ENCODE data around the gene SHANK1. TPM values are rescaled to one million over a fixed set of nuclear protein-coding genes. Genes with fewer than 3 reads are reported as not detected.

SHANK1 gene
- total and polyA plus RNA-seq, 2 experiments from 2014 or later = 0.58 to 2.7 TPM

- in situ Hi-C loops (cut with MboI) = no loop called here
- Histone ChIP-seq H3K4me1 (ENCODE audit: insufficient read depth) (no peaks in the 10 kb centered on the region), H3K36me3 (ENCODE audit: low read depth) (no peaks in the 10 kb centered on the region), H3K4me2 (ENCODE audit: unreplicated experiment) (no peak overlapping the region), H3K9me2 (ENCODE audit: insufficient read depth) (no peaks in the 10 kb centered on the region), H2AFZ (no peak overlapping the region), H3K27ac (no peak overlapping the region), H4K20me1 (ENCODE audit: insufficient read depth) (no peaks in the 10 kb centered on the region), H3K79me2 (ENCODE audit: insufficient read depth) (no peaks in the 10 kb centered on the region), H3F3A (ENCODE audit: insufficient read depth) (no peaks in the 10 kb centered on the region), H3K9me3 (ENCODE audit: low read depth) (no peaks in the 10 kb centered on the region), H3K4me3 (no peak overlapping the region), H3K27me3 (replicated peaks; ENCODE audit: insufficient read depth) (no peaks in the 10 kb centered on the region), H3K9ac (no peak overlapping the region)
- WGBS, 2 experiments (ENCODE audit: low coverage in 1 of 2, low lambda C conversion rate in 2 of 2, missing lambda C conversion rate in 2 of 2) = 50 to 61% methylated on average over 5 of the region's 5 CpGs
- TF ChIP-seq EZH2phosphoT487 (IDR thresholded peaks at IDR 0.05; ENCODE audit: insufficient read depth, low read depth) (no peak), EZH2 (IDR thresholded peaks at IDR 0.05; ENCODE audit: insufficient read depth, poor library complexity, severe bottlenecking) (no peak)
- no peak for DNase-seq
Measured at GRCh38 chr19:50706387-50706786, 13.2 kb downstream of the SHANK1 start.

GRCh38 chr19:50705422-50706019, 14.1 kb downstream of the SHANK1 start:
- in situ Hi-C loops (cut with MboI) = no loop called here
- WGBS, 2 experiments (ENCODE audit: low coverage in 1 of 2, low lambda C conversion rate in 2 of 2, missing lambda C conversion rate in 2 of 2) = 23 to 25% methylated on average over 9 of the region's 9 CpGs
- Histone ChIP-seq H3K36me3 (ENCODE audit: low read depth) (no peaks in the 10 kb centered on the region), H3F3A (ENCODE audit: insufficient read depth) (no peaks in the 10 kb centered on the region), H3K9me2 (ENCODE audit: insufficient read depth) (no peaks in the 10 kb centered on the region), H3K9ac (no peak overlapping the region), H3K4me2 (ENCODE audit: unreplicated experiment) (no peak overlapping the region), H3K4me1 (ENCODE audit: insufficient read depth) (no peaks in the 10 kb centered on the region), H2AFZ (no peak overlapping the region), H3K4me3 (no peak overlapping the region), H3K79me2 (ENCODE audit: insufficient read depth) (no peaks in the 10 kb centered on the region), H3K27ac (no peak overlapping the region), H3K27me3 (replicated peaks; ENCODE audit: insufficient read depth) (no peaks in the 10 kb centered on the region), H4K20me1 (ENCODE audit: insufficient read depth) (no peaks in the 10 kb centered on the region), H3K9me3 (ENCODE audit: low read depth) (no peaks in the 10 kb centered on the region)
- TF ChIP-seq EZH2phosphoT487 (IDR thresholded peaks at IDR 0.05; ENCODE audit: insufficient read depth, low read depth) (no peak), EZH2 (IDR thresholded peaks at IDR 0.05; ENCODE audit: insufficient read depth, poor library complexity, severe bottlenecking) (no peak)
- DNase-seq = peak; percentile 88

GRCh38 chr19:50703915-50704796, 15.4 kb downstream of the SHANK1 start:
- Histone ChIP-seq H4K20me1 (ENCODE audit: insufficient read depth) (no peaks in the 10 kb centered on the region), H2AFZ (no peak overlapping the region), H3K9ac (no peak overlapping the region), H3K27me3 (replicated peaks; ENCODE audit: insufficient read depth) (no peaks in the 10 kb centered on the region), H3K27ac (no peak overlapping the region), H3K4me1 (ENCODE audit: insufficient read depth) (no peaks in the 10 kb centered on the region), H3K79me2 (ENCODE audit: insufficient read depth) (no peaks in the 10 kb centered on the region), H3K9me2 (ENCODE audit: insufficient read depth) (no peaks in the 10 kb centered on the region), H3K4me3 (no peak overlapping the region), H3K4me2 (ENCODE audit: unreplicated experiment) (no peak overlapping the region), H3F3A (ENCODE audit: insufficient read depth) (no peaks in the 10 kb centered on the region), H3K9me3 (ENCODE audit: low read depth) (no peaks in the 10 kb centered on the region), H3K36me3 (ENCODE audit: low read depth) (no peaks in the 10 kb centered on the region)
- 52 to 62% methylated on average over 18 to 22 of the region's 22 CpGs for WGBS, 2 experiments (ENCODE audit: low coverage in 1 of 2, low lambda C conversion rate in 2 of 2, missing lambda C conversion rate in 2 of 2)
- no peak for DNase-seq
- no peak for TF ChIP-seq EZH2phosphoT487 (IDR thresholded peaks at IDR 0.05; ENCODE audit: insufficient read depth, low read depth)
- TF ChIP-seq EZH2 (IDR thresholded peaks at IDR 0.05; ENCODE audit: insufficient read depth, poor library complexity, severe bottlenecking) = no peak
- in situ Hi-C loops (cut with MboI) = no loop called here

GRCh38 chr19:50702871-50703829, 16.5 kb downstream of the SHANK1 start:
- WGBS, 2 experiments (ENCODE audit: low coverage in 1 of 2, low lambda C conversion rate in 2 of 2, missing lambda C conversion rate in 2 of 2) = 67 to 74% methylated on average over 22 to 39 of the region's 47 CpGs
- H2AFZ ChIP-seq = no peak overlapping the region

More at GRCh38 chr19:50702871-50703829, 16.5 kb downstream of the SHANK1 start:
- Histone ChIP-seq H3K27ac (no peak overlapping the region), H3K9me3 (ENCODE audit: low read depth) (no peaks in the 10 kb centered on the region), H3K79me2 (ENCODE audit: insufficient read depth) (no peaks in the 10 kb centered on the region), H3K9ac (no peak overlapping the region), H3K27me3 (replicated peaks; ENCODE audit: insufficient read depth) (no peaks in the 10 kb centered on the region), H3K4me1 (ENCODE audit: insufficient read depth) (no peaks in the 10 kb centered on the region), H3K36me3 (ENCODE audit: low read depth) (no peaks in the 10 kb centered on the region), H4K20me1 (ENCODE audit: insufficient read depth) (no peaks in the 10 kb centered on the region), H3K4me2 (ENCODE audit: unreplicated experiment) (no peak overlapping the region), H3K9me2 (ENCODE audit: insufficient read depth) (no peaks in the 10 kb centered on the region), H3F3A (ENCODE audit: insufficient read depth) (no peaks in the 10 kb centered on the region), H3K4me3 (no peak overlapping the region)
- in situ Hi-C loops (cut with MboI) = no loop called here
- peak; percentile 50 for DNase-seq
- TF ChIP-seq EZH2 (IDR thresholded peaks at IDR 0.05; ENCODE audit: insufficient read depth, poor library complexity, severe bottlenecking) = no peak
